Measurements from ENCODE around the gene ADISSP. TPM values are rescaled to one million over a fixed set of nuclear protein-coding genes. Genes with fewer than 3 reads are reported as not detected.

ADISSP gene
- total and polyA plus RNA-seq, 2 of the 13 experiments (the other 11 are each of a cell fraction or from before 2014, with no cell fraction given), result 38.3 to 90.6 TPM

DNA sequence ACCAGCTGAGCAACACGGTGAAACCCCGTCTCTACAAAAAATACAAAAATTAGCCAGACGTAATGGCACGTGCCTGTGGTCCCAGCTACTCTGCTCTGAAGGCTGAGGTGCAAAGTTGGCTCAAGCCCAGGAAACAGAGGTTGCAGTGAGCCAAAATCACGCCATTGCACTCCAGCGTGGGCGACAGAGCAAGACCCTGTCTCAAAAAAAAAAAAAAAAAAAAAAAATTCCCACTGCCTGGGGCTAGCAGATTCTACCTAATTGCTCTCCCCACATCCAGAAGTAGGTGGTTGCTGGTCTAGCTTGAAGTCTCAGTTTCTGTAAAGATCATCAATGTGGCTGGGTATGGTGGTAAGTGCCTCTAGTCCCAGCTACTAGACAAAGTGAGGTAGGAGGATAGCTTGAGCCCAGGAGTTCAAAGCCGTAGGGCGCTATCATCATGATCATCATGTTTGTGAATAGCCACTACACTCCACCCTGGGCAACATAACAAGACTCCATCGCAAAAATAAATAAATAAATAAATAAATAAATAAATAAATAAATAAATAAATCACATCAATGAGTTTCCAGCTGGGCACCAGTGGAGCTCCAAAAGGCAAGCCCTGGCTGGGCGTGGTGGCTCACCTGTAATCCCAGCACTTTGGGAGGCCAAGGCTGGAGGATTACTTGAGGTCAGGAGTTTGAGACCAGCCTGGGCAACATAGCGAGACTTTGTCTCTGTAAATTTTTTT is 46.5 kb upstream of the ADISSP start:
- TF ChIP-seq ZNF335 (CRISPR knock-in tag; IDR thresholded peaks at IDR 0.05), result no peak
- TF ChIP-seq, protein P1, sequence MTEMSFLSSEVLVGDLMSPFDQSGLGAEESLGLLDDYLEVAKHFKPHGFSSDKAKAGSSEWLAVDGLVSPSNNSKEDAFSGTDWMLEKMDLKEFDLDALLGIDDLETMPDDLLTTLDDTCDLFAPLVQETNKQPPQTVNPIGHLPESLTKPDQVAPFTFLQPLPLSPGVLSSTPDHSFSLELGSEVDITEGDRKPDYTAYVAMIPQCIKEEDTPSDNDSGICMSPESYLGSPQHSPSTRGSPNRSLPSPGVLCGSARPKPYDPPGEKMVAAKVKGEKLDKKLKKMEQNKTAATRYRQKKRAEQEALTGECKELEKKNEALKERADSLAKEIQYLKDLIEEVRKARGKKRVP (CRISPR knock-in tag; IDR thresholded peaks at IDR 0.05), result no peak
- TF ChIP-seq, protein P2, sequence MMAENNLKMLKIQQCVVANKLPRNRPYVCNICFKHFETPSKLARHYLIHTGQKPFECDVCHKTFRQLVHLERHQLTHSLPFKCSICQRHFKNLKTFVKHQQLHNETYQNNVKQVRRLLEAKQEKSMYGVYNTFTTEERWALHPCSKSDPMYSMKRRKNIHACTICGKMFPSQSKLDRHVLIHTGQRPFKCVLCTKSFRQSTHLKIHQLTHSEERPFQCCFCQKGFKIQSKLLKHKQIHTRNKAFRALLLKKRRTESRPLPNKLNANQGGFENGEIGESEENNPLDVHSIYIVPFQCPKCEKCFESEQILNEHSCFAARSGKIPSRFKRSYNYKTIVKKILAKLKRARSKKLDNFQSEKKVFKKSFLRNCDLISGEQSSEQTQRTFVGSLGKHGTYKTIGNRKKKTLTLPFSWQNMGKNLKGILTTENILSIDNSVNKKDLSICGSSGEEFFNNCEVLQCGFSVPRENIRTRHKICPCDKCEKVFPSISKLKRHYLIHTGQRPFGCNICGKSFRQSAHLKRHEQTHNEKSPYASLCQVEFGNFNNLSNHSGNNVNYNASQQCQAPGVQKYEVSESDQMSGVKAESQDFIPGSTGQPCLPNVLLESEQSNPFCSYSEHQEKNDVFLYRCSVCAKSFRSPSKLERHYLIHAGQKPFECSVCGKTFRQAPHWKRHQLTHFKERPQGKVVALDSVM (CRISPR knock-in tag; IDR thresholded peaks at IDR 0.05), result 0 out of 2 replicates have a peak, but pooled peaks have one; percentile 10
- H3K4me1 ChIP-seq (ENCODE audit: insufficient read depth, low read length), result peaks cover 54% of the 10 kb centered on the region
- WGBS (ENCODE audit: low lambda C conversion rate), result 84% methylated on average over 12 of the region's 12 CpGs
- BruUV-seq (replicated peaks), result no TSS peak
- H4K20me1 ChIP-seq (ENCODE audit: insufficient read depth, low read length), result no peaks in the 10 kb centered on the region
- no peak overlapping the region for H3K4me2 ChIP-seq (ENCODE audit: low read depth, low read length)
- intact Hi-C loops (cut with micrococcal nuclease; ENCODE audit: unreplicated experiment), result no loop called here
- H3K79me2 ChIP-seq (ENCODE audit: insufficient read depth, low read length), result no peaks in the 10 kb centered on the region
- H3K9me3 ChIP-seq (ENCODE audit: low read length), result no peaks in the 10 kb centered on the region
- in situ Hi-C loops (cut with HindIII; ENCODE audit: extremely low pct_ligation_motif_present, low pct_unique_long_range_greater_than_20kb), result no loop called here
- no peak overlapping the region for H3K9ac ChIP-seq (ENCODE audit: insufficient read depth, low read depth, low read length)
- ATAC-seq (no peak), DNase-seq (ENCODE audit: low spot score) (no peak), FAIRE-seq (no peak)
- H3K27me3 ChIP-seq (ENCODE audit: control insufficient read depth in 1 of 2, insufficient read depth in 2 of 2, low read length in 2 of 2), result peaks cover 3 to 14% of the 10 kb centered on the region in 2 experiments; a peak in 3 of 5 replicates
- ChIA-PET POLR2A (interaction anchor here (2.8 kb wide), 1 partner anchor 28 kb away, joined by 10 read pairs; the partner anchor contains the start of gene CENPB), CTCF (ENCODE audit: low intra/inter-chr PET ratio, low total read pairs) (no interaction called here)
- no peaks in the 10 kb centered on the region for H3K36me3 ChIP-seq (replicated peaks in 1 of 2; ENCODE audit: control insufficient read depth in 1 of 2, insufficient read depth in 2 of 2, low read length in 2 of 2)
- H3K27ac ChIP-seq (ENCODE audit: extremely low read length, insufficient read depth, low read length), result no peak overlapping the region
- no peak overlapping the region for H2AFZ ChIP-seq (ENCODE audit: low read length)
- H3K4me3 ChIP-seq (replicated peaks in 1 of 3; ENCODE audit: insufficient read depth in 1 of 3, low read depth in 2 of 3, low read length in 3 of 3), result no peak overlapping the region

All from HepG2 (cell line).